Testis (tissue), 2 donors: ENCODE data around the gene FAM131B.

Experiments
- CTCF ChIP-seq, 3 experiments: fragments of 450-650 bp in 2 of 3; fragments of 200-600 bp in 1 of 3; sonication (generic) in 1 of 3; IDR thresholded peaks; one replicate each; pipeline ENCODE4 v1.5.1; 2016 to 2019; ENCODE audit warnings: antibody characterized with exemption in 3 of 3, mild to moderate bottlenecking in 2 of 3, moderate library complexity in 1 of 3
- POLR2A ChIP-seq: fragments of 450-650 bp; IDR thresholded peaks from one replicate; pipeline ENCODE4 v1.6.1; 2017; ENCODE audit warnings: antibody characterized with exemption, mild to moderate bottlenecking, moderate library complexity

DNA sequence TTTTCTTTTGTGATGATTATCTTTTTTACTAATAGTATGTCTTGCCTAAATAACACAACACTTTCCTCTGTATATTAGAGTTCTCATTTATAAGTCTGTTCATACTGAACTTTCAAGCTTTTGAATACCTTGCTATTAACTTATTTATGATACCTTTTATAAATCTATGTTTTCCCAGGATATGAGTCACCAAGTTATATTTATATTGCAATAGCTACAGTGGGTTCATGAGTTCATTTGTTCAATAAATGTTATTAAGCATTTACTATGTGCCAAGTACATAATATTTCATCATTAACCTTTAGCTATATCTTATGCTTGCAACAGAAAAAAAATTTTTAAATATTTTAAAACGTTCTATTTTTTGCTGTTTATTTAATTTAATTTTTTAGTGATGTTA is 28.3 kb downstream of the FAM131B start:
- TF ChIP-seq CTCF (IDR thresholded peaks at IDR 0.05) (no peak), POLR2A (no peak)
